B cell (primary cell): ENCODE data around the gene INO80D.

Source experiments
- CTCF ChIP-seq: fragments of 200-600 bp; IDR thresholded peaks from one replicate; pipeline ENCODE4 v1.8.0; 2022; ENCODE audit warnings: antibody characterized with exemption, mild to moderate bottlenecking
- EZH2 ChIP-seq: IDR thresholded peaks from 2 replicates; pipeline ENCODE4 v1.6.1; 2012; ENCODE audit warnings: borderline replicate concordance, low read depth, mild to moderate bottlenecking, moderate library complexity, low read length; ENCODE audit not compliant: insufficient read depth, poor library complexity, severe bottlenecking

- TF ChIP-seq CTCF (no peak), EZH2 (no peak)
Observed at GRCh38 chr2:206092297-206092696, 6.3 kb upstream of the INO80D start.
